Hepatocyte (in vitro differentiated cells): ENCODE measurements around the gene PRDM11. TPM values are rescaled to one million over a fixed set of nuclear protein-coding genes. Genes with fewer than 3 reads are reported as not detected.

Experiments
- DNase-seq: peaks from one replicate; pipeline ENCODE4 v3.0.0-alpha.2; 2016; ENCODE audit warnings: low spot score
- H2AFZ ChIP-seq: fragments of 200-600 bp; sonication (generic); 2 replicates; pipeline ENCODE4 v1.6.0; 2016; ENCODE audit warnings: antibody characterized with exemption, mild to moderate bottlenecking
- H3K27ac ChIP-seq: fragments of 200-600 bp; sonication (generic); 2 replicates; pipeline ENCODE4 v1.5.1; 2016; ENCODE audit warnings: mild to moderate bottlenecking
- H3K27me3 ChIP-seq: fragments of 200-600 bp; sonication (generic); 2 replicates; pipeline ENCODE4 v1.6.1; 2016
- H3K36me3 ChIP-seq: fragments of 200-600 bp; sonication (generic); replicated peaks from 2 replicates; pipeline ENCODE4 v1.5.1; 2016; ENCODE audit warnings: low read depth; ENCODE audit not compliant: insufficient read depth
- H3K4me1 ChIP-seq: fragments of 200-600 bp; sonication (generic); 2 replicates; pipeline ENCODE4 v1.5.1; 2016; ENCODE audit warnings: mild to moderate bottlenecking, moderate library complexity; ENCODE audit not compliant: insufficient read depth
- H3K4me2 ChIP-seq: fragments of 200-600 bp; sonication (generic); 2 replicates; pipeline ENCODE4 v1.6.0; 2016
- H3K4me3 ChIP-seq: fragments of 200-600 bp; sonication (generic); 2 replicates; pipeline ENCODE4 v1.5.1; 2016; ENCODE audit warnings: mild to moderate bottlenecking
- H3K79me2 ChIP-seq: fragments of 200-600 bp; sonication (generic); 2 replicates; pipeline ENCODE4 v1.6.0; 2017; ENCODE audit warnings: mild to moderate bottlenecking
- H3K9me2 ChIP-seq: fragments of 200-600 bp; sonication (generic); replicated peaks from 2 replicates; pipeline ENCODE4 v1.6.0; 2017; ENCODE audit warnings: mild to moderate bottlenecking; ENCODE audit not compliant: insufficient read depth
- H3K9me3 ChIP-seq: fragments of 200-600 bp; sonication (generic); 2 replicates; pipeline ENCODE4 v1.5.1; 2016; ENCODE audit warnings: low read depth, mild to moderate bottlenecking
- H4K20me1 ChIP-seq: fragments of 200-600 bp; sonication (generic); 2 replicates; pipeline ENCODE4 v1.6.0; 2016; ENCODE audit warnings: mild to moderate bottlenecking; ENCODE audit not compliant: insufficient read depth, poor library complexity, severe bottlenecking
- EZH2 ChIP-seq: fragments of 200-600 bp; sonication (generic); IDR thresholded peaks from 2 replicates; pipeline ENCODE4 v1.6.1; 2016; ENCODE audit warnings: antibody characterized with exemption, mild to moderate bottlenecking, borderline replicate concordance
- EZH2phosphoT487 ChIP-seq: fragments of 200-600 bp; sonication (generic); IDR thresholded peaks from one replicate; pipeline ENCODE4 v1.6.1; 2018; ENCODE audit warnings: antibody characterized with exemption, mild to moderate bottlenecking, low read depth, moderate library complexity; ENCODE audit not compliant: unreplicated experiment, severe bottlenecking
- WGBS: methylation state at CpG from one replicate; pipeline ENCODE4 v1.1.6; 2016; ENCODE audit warnings: low lambda C conversion rate; ENCODE audit errors: missing lambda C conversion rate; 5-methylcytosine and 5-hydroxymethylcytosine counted together
- polyA plus RNA-seq: library from polyadenylated mRNA; unstranded; fragments of >200 nt; fragmentation: Nextera tagmentation; extraction: Ambion mirVana; gene quantifications from 2 replicates; pipeline ENCODE4 v1.2.1, GENCODE V29; 2016
- total RNA-seq: library from RNA; depleted of rRNA; stranded (reverse); fragments of >200 nt; gene quantifications from 2 replicates; pipeline ENCODE4 v1.2.3, GENCODE V29; 2014
- TF ChIP-seq, protein P1 (sequence below): fragments of 200-600 bp; sonication (generic); IDR thresholded peaks from 2 replicates; pipeline ENCODE4 v1.5.1; 2016; ENCODE audit warnings: antibody characterized with exemption, mild to moderate bottlenecking; ENCODE audit not compliant: poor library complexity

Gene PRDM11
- total and polyA plus RNA-seq, 2 experiments from 2014 or later, result 11.2 to 15.0 TPM

GRCh38 chr11:45234306-45235006 is 88.0 kb downstream of the PRDM11 start:
- Histone ChIP-seq H4K20me1 (no peaks in the 10 kb centered on the region), H3K79me2 (no peaks in the 10 kb centered on the region), H3K4me1 (no peaks in the 10 kb centered on the region), H3K9me2 (no peaks in the 10 kb centered on the region), H3K4me3 (no peak overlapping the region), H3K4me2 (no peak overlapping the region), H3K27me3 (no peaks in the 10 kb centered on the region), H3K27ac (no peak overlapping the region), H3K36me3 (no peaks in the 10 kb centered on the region), H2AFZ (no peak overlapping the region), H3K9me3 (no peaks in the 10 kb centered on the region)
- no peak for DNase-seq
- WGBS, result 94% methylated on average over 15 of the region's 15 CpGs
- TF ChIP-seq EZH2phosphoT487 (no peak), EZH2 (no peak)
- TF ChIP-seq, protein P1, sequence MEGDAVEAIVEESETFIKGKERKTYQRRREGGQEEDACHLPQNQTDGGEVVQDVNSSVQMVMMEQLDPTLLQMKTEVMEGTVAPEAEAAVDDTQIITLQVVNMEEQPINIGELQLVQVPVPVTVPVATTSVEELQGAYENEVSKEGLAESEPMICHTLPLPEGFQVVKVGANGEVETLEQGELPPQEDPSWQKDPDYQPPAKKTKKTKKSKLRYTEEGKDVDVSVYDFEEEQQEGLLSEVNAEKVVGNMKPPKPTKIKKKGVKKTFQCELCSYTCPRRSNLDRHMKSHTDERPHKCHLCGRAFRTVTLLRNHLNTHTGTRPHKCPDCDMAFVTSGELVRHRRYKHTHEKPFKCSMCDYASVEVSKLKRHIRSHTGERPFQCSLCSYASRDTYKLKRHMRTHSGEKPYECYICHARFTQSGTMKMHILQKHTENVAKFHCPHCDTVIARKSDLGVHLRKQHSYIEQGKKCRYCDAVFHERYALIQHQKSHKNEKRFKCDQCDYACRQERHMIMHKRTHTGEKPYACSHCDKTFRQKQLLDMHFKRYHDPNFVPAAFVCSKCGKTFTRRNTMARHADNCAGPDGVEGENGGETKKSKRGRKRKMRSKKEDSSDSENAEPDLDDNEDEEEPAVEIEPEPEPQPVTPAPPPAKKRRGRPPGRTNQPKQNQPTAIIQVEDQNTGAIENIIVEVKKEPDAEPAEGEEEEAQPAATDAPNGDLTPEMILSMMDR, result no peak

- H3K27ac ChIP-seq, result no peak overlapping the region
- no peak overlapping the region for H3K4me2 ChIP-seq
- no peaks in the 10 kb centered on the region for H3K9me2 ChIP-seq
- no peak overlapping the region for H3K4me3 ChIP-seq
- H3K79me2 ChIP-seq, result no peaks in the 10 kb centered on the region
- no peaks in the 10 kb centered on the region for H3K27me3 ChIP-seq
- DNase-seq, result no peak
- TF ChIP-seq EZH2 (no peak), EZH2phosphoT487 (no peak)
- TF ChIP-seq, protein P1, result no peak
- no peak overlapping the region for H2AFZ ChIP-seq
- no peaks in the 10 kb centered on the region for H4K20me1 ChIP-seq
- H3K36me3 ChIP-seq, result no peaks in the 10 kb centered on the region
- 76% methylated on average over 4 of the region's 4 CpGs for WGBS
- no peaks in the 10 kb centered on the region for H3K9me3 ChIP-seq
- no peaks in the 10 kb centered on the region for H3K4me1 ChIP-seq
Observed at GRCh38 chr11:45237711-45238315, 91.4 kb downstream of the PRDM11 start.

DNA sequence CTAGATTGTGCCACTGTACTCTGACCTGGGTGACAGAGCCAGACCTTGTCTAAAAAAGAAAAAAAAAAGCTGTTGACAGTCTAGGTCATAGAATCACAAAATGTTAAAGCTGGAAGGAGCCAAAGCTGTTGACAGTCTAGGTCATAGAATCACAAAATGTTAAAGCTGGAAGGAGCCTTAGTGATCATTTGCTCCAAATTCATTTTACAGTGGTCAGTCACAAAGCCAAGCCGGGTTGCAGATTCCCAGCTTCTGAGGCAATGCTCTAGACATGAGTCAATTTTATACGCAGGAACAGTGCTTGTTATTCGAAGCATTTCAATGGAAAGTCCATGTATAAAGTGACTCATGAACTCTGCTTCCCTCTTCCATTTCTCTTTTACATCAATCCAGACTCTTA is 92.3 kb downstream of the PRDM11 start:
- H3K4me2 ChIP-seq, result no peak overlapping the region

More for the DNA sequence above, 92.3 kb downstream of the PRDM11 start:
- TF ChIP-seq EZH2phosphoT487 (no peak), EZH2 (no peak)
- TF ChIP-seq, protein P1, result no peak
- H3K9me3 ChIP-seq, result no peaks in the 10 kb centered on the region
- no peaks in the 10 kb centered on the region for H3K36me3 ChIP-seq
- no peak overlapping the region for H3K4me3 ChIP-seq
- no peak overlapping the region for H3K27ac ChIP-seq
- no peak for DNase-seq
- no peaks in the 10 kb centered on the region for H4K20me1 ChIP-seq
- 87% methylated on average over 3 of the region's 3 CpGs for WGBS
- no peak overlapping the region for H2AFZ ChIP-seq
- no peaks in the 10 kb centered on the region for H3K4me1 ChIP-seq
- H3K9me2 ChIP-seq, result no peaks in the 10 kb centered on the region
- H3K79me2 ChIP-seq, result no peaks in the 10 kb centered on the region
- no peaks in the 10 kb centered on the region for H3K27me3 ChIP-seq
